MM.1S (cell line): ENCODE data around the gene EIF2B2.

Experiments
- DNase-seq: peaks from one replicate; pipeline ENCODE4 v3.0.0-alpha.2; 2015
- H2AFZ ChIP-seq: fragments of 300-600 bp; sonication (generic); 2 replicates; pipeline ENCODE4 v1.6.0; 2016; ENCODE audit warnings: antibody characterized with exemption, low read length
- H3F3A ChIP-seq: fragments of 300-600 bp; sonication (generic); 2 replicates; pipeline ENCODE4 v1.6.1; 2016; ENCODE audit warnings: mild to moderate bottlenecking, antibody characterized with exemption, low read length, moderate library complexity, mixed read lengths; ENCODE audit not compliant: insufficient read depth
- H3K27ac ChIP-seq: fragments of 300-600 bp; sonication (generic); 2 replicates; pipeline ENCODE4 v1.5.1; 2016; ENCODE audit warnings: mild to moderate bottlenecking, low read length
- H3K27me3 ChIP-seq: fragments of 300-600 bp; sonication (generic); replicated peaks from 2 replicates; pipeline ENCODE4 v1.6.0; 2016; ENCODE audit warnings: low read length; ENCODE audit not compliant: insufficient read depth
- H3K36me3 ChIP-seq: fragments of 300-600 bp; sonication (generic); replicated peaks from 2 replicates; pipeline ENCODE4 v1.6.1; 2016; ENCODE audit warnings: mild to moderate bottlenecking, low read length, mixed read lengths; ENCODE audit not compliant: insufficient read depth
- H3K4me1 ChIP-seq: fragments of 300-600 bp; sonication (generic); 2 replicates; pipeline ENCODE4 v1.6.1; 2016; ENCODE audit warnings: low read length, mixed read lengths
- H3K4me2 ChIP-seq: fragments of 300-600 bp; sonication (generic); 2 replicates; pipeline ENCODE4 v1.6.0; 2016; ENCODE audit warnings: low read depth, low read length
- H3K4me3 ChIP-seq: fragments of 300-600 bp; sonication (generic); 2 replicates; pipeline ENCODE4 v1.5.1; 2016; ENCODE audit warnings: low read length, mixed read lengths
- H3K79me2 ChIP-seq: fragments of 300-600 bp; sonication (generic); 2 replicates; pipeline ENCODE4 v1.6.1; 2016; ENCODE audit warnings: mixed run types, low read length, mixed read lengths
- H3K9ac ChIP-seq: fragments of 300-600 bp; sonication (generic); 2 replicates; pipeline ENCODE4 v1.6.1; 2016; ENCODE audit warnings: low read length, mixed read lengths
- H3K9me2 ChIP-seq: fragments of 300-600 bp; sonication (generic); replicated peaks from 2 replicates; pipeline ENCODE4 v1.6.1; 2016; ENCODE audit warnings: mild to moderate bottlenecking, low read length, mixed read lengths; ENCODE audit not compliant: insufficient read depth
- H3K9me3 ChIP-seq: fragments of 300-600 bp; sonication (generic); replicated peaks from 2 replicates; pipeline ENCODE4 v1.6.1; 2016; ENCODE audit warnings: mild to moderate bottlenecking, low read length, mixed read lengths; ENCODE audit not compliant: insufficient read depth
- H4K20me1 ChIP-seq: fragments of 300-600 bp; sonication (generic); 2 replicates; pipeline ENCODE4 v1.6.1; 2016; ENCODE audit warnings: mild to moderate bottlenecking, low read length, moderate library complexity, mixed read lengths; ENCODE audit not compliant: insufficient read depth
- CTCF ChIP-seq: fragments of 300-600 bp; sonication (generic); IDR thresholded peaks from 2 replicates; pipeline ENCODE4 v1.5.1; 2016; ENCODE audit warnings: antibody characterized with exemption, low read length, mixed read lengths
- EZH2 ChIP-seq: fragments of 300-600 bp; sonication (generic); optimal IDR thresholded peaks from 2 replicates; pipeline ENCODE3; 2017; ENCODE audit warnings: low read depth, mild to moderate bottlenecking, antibody characterized with exemption, low read length, mixed read lengths
- EZH2phosphoT487 ChIP-seq: fragments of 300-600 bp; sonication (generic); IDR thresholded peaks from 2 replicates; pipeline ENCODE4 v1.6.1; 2018; ENCODE audit warnings: antibody characterized with exemption, low read length

Gene EIF2B2

GRCh38 chr14:74956280-74957072, 46.2 kb upstream of the EIF2B2 start:
- H4K20me1 ChIP-seq, result no peaks in the 10 kb centered on the region
- H3K4me1 ChIP-seq, result no peaks in the 10 kb centered on the region
- no peak overlapping the region for H2AFZ ChIP-seq
- no peaks in the 10 kb centered on the region for H3K9me2 ChIP-seq
- H3K4me2 ChIP-seq, result no peak overlapping the region
- H3K27ac ChIP-seq, result no peak overlapping the region
- H3K36me3 ChIP-seq, result no peaks in the 10 kb centered on the region
- H3K27me3 ChIP-seq, result no peaks in the 10 kb centered on the region
- no peak overlapping the region for H3K4me3 ChIP-seq
- no peak overlapping the region for H3K9ac ChIP-seq
- DNase-seq, result no peak
- no peaks in the 10 kb centered on the region for H3K79me2 ChIP-seq
- H3F3A ChIP-seq, result no peaks in the 10 kb centered on the region
- TF ChIP-seq CTCF, result no peak
- TF ChIP-seq EZH2phosphoT487, result no peak
- TF ChIP-seq EZH2, result no peak
- no peaks in the 10 kb centered on the region for H3K9me3 ChIP-seq

GRCh38 chr14:74959596-74960180, 43.0 kb upstream of the EIF2B2 start:
- Histone ChIP-seq H3K9me2 (no peaks in the 10 kb centered on the region), H2AFZ (no peak overlapping the region), H3K9me3 (no peaks in the 10 kb centered on the region), H3K4me1 (no peaks in the 10 kb centered on the region), H3F3A (no peaks in the 10 kb centered on the region), H3K79me2 (no peaks in the 10 kb centered on the region), H3K27ac (no peak overlapping the region), H4K20me1 (no peaks in the 10 kb centered on the region), H3K4me2 (no peak overlapping the region), H3K36me3 (no peaks in the 10 kb centered on the region), H3K9ac (no peak overlapping the region), H3K27me3 (no peaks in the 10 kb centered on the region), H3K4me3 (no peak overlapping the region)
- DNase-seq, result no peak
- TF ChIP-seq EZH2 (no peak), CTCF (no peak), EZH2phosphoT487 (no peak)

- H3K27ac ChIP-seq, result no peak overlapping the region
These were observed 42.0 kb upstream of the EIF2B2 start for GRCh38 chr14:74960736-74961135.

More at GRCh38 chr14:74960736-74961135, 42.0 kb upstream of the EIF2B2 start:
- Histone ChIP-seq H3K36me3 (no peaks in the 10 kb centered on the region), H3K4me2 (no peak overlapping the region), H3K4me3 (no peak overlapping the region), H4K20me1 (no peaks in the 10 kb centered on the region), H3K27me3 (no peaks in the 10 kb centered on the region), H3K9me3 (no peaks in the 10 kb centered on the region), H3K79me2 (no peaks in the 10 kb centered on the region), H3K9me2 (no peaks in the 10 kb centered on the region), H2AFZ (no peak overlapping the region), H3K4me1 (no peaks in the 10 kb centered on the region), H3F3A (no peaks in the 10 kb centered on the region), H3K9ac (no peak overlapping the region)
- no peak for TF ChIP-seq CTCF
- no peak for TF ChIP-seq EZH2phosphoT487
- TF ChIP-seq EZH2, result no peak
- DNase-seq, result no peak
